Adrenal gland (tissue), 5 donors: ENCODE data around the gene CA5A.

Source experiments
- CTCF ChIP-seq, 6 experiments: fragments of 450-650 bp in 4 of 6; fragments of 200-600 bp in 2 of 6; sonication (generic) in 1 of 6; IDR thresholded peaks; 1 replicate in 5 of 6; 2 replicates in 1 of 6; pipeline versions ENCODE4 v1.5.1 to v1.8.0; 2016 to 2021; ENCODE audit warnings: antibody characterized with exemption in 6 of 6, mild to moderate bottlenecking in 2 of 6, moderate library complexity in 1 of 6
- POLR2A ChIP-seq, 2 donors: fragments of 450-650 bp; IDR thresholded peaks; one replicate each; pipeline ENCODE4 v1.6.1; 2017; ENCODE audit warnings: antibody characterized with exemption in 2 of 2, mild to moderate bottlenecking in 2 of 2, moderate library complexity in 1 of 2
- donor health status: DM: no; HTN: no; CAD: no.

- no peak for TF ChIP-seq CTCF (IDR thresholded peaks at IDR 0.05)
- no peak for TF ChIP-seq POLR2A (IDR thresholded peaks at IDR 0.05)
These were observed 17.2 kb upstream of the CA5A start for GRCh38 chr16:87953308-87954215.
